Neural progenitor cell (in vitro differentiated cells): Measurements from ENCODE around the gene TGM3.

ENCODE experiments used
- CTCF ChIP-seq: fragments of 200-600 bp; sonication (generic); IDR thresholded peaks from 2 replicates; pipeline ENCODE4 v1.5.1; 2017; ENCODE audit warnings: antibody characterized with exemption, mild to moderate bottlenecking
- EZH2 ChIP-seq: fragments of 200-600 bp; sonication (generic); IDR thresholded peaks from 2 replicates; pipeline ENCODE4 v1.6.1; 2017; ENCODE audit warnings: antibody characterized with exemption, mild to moderate bottlenecking, moderate library complexity

- TF ChIP-seq CTCF (no peak), EZH2 (no peak)
These were observed 39.8 kb upstream of the TGM3 start for GRCh38 chr20:2255926-2256531.
